Measurements from ENCODE around the gene ARHGAP18. TPM values are rescaled to one million over a fixed set of nuclear protein-coding genes. Genes with fewer than 3 reads are reported as not detected.

The ARHGAP18 gene
- total and polyA plus RNA-seq, 2 of the 13 experiments (the other 11 are each of a cell fraction or from before 2014, with no cell fraction given), result 58.2 to 115 TPM

- Histone ChIP-seq H3K36me3 (replicated peaks in 1 of 2; ENCODE audit: control insufficient read depth in 1 of 2, insufficient read depth in 2 of 2, low read length in 2 of 2) (no peaks in the 10 kb centered on the region), H2AFZ (ENCODE audit: low read length) (no peak overlapping the region), H4K20me1 (ENCODE audit: insufficient read depth, low read length) (no peaks in the 10 kb centered on the region), H3K79me2 (ENCODE audit: insufficient read depth, low read length) (no peaks in the 10 kb centered on the region), H3K4me2 (ENCODE audit: low read depth, low read length) (no peak overlapping the region), H3K9ac (ENCODE audit: insufficient read depth, low read depth, low read length) (no peak overlapping the region), H3K9me3 (ENCODE audit: low read length) (no peaks in the 10 kb centered on the region), H3K27me3 (ENCODE audit: control insufficient read depth in 1 of 2, insufficient read depth in 2 of 2, low read length in 2 of 2) (peaks cover 0 to 6% of the 10 kb centered on the region in 2 experiments; a peak in 1 of 5 replicates), H3K4me3 (replicated peaks in 1 of 3; ENCODE audit: insufficient read depth in 1 of 3, low read depth in 2 of 3, low read length in 3 of 3) (no peak overlapping the region), H3K27ac (ENCODE audit: extremely low read length, insufficient read depth, low read length) (no peak overlapping the region), H3K4me1 (ENCODE audit: insufficient read depth, low read length) (peaks cover 33% of the 10 kb centered on the region)
- ChIA-PET POLR2A (interaction anchor here (1.1 kb wide), 1 partner anchor 35 kb away, joined by 4 read pairs; the partner anchor contains the start of gene ARHGAP18), CTCF (ENCODE audit: low intra/inter-chr PET ratio, low total read pairs) (no interaction called here)
- intact Hi-C loops (cut with micrococcal nuclease; ENCODE audit: unreplicated experiment) (no loop called here), in situ Hi-C loops (cut with HindIII; ENCODE audit: extremely low pct_ligation_motif_present, low pct_unique_long_range_greater_than_20kb) (no loop called here)
- 18% methylated on average over 6 of the region's 6 CpGs for WGBS (ENCODE audit: low lambda C conversion rate)
- DNase-seq (ENCODE audit: low spot score) (no peak), FAIRE-seq (no peak), ATAC-seq (no peak)
- no TSS peak for BruUV-seq (replicated peaks)
- TF ChIP-seq ZBTB40 (IDR thresholded peaks at IDR 0.05), result peak; percentile 98
- no peak for TF ChIP-seq ZBTB40 (CRISPR knock-in tag; IDR thresholded peaks at IDR 0.05)
- TF ChIP-seq SNRNP70 (IDR thresholded peaks at IDR 0.05; ENCODE audit: low read depth, low read length), result no peak
- no peak for TF ChIP-seq SATB2 (CRISPR knock-in tag; IDR thresholded peaks at IDR 0.05)
- TF ChIP-seq ZNF724P (CRISPR knock-in tag; IDR thresholded peaks at IDR 0.05; ENCODE audit: borderline replicate concordance), result no peak
- TF ChIP-seq ZGPAT (CRISPR knock-in tag; IDR thresholded peaks at IDR 0.05), result 0 out of 2 replicates have a peak, but pooled peaks have one; percentile 9
- no peak for TF ChIP-seq ATF1 (CRISPR knock-in tag; IDR thresholded peaks at IDR 0.05)
- TF ChIP-seq ZBTB3 (CRISPR knock-in tag; IDR thresholded peaks at IDR 0.05; ENCODE audit: borderline replicate concordance, low read depth), result no peak
- no peak for TF ChIP-seq ZNF253 (CRISPR knock-in tag; IDR thresholded peaks at IDR 0.05; ENCODE audit: borderline replicate concordance)
- no peak for TF ChIP-seq ZFP37 (CRISPR knock-in tag; IDR thresholded peaks at IDR 0.05; ENCODE audit: borderline replicate concordance)
- no peak for TF ChIP-seq MAX (IDR thresholded peaks at IDR 0.05)
- TF ChIP-seq ZNF326 (CRISPR knock-in tag; IDR thresholded peaks at IDR 0.05; ENCODE audit: borderline replicate concordance), result no peak
- TF ChIP-seq ZNF10 (CRISPR knock-in tag; IDR thresholded peaks at IDR 0.05; ENCODE audit: borderline replicate concordance, low read depth), result no peak
- 0 out of 2 replicates have a peak, but pooled peaks have one; percentile 4 for TF ChIP-seq GATAD2A (CRISPR knock-in tag; IDR thresholded peaks at IDR 0.05)
These were observed 34.9 kb upstream of the ARHGAP18 start for GRCh38 chr6:129744880-129745237.
